GM23338 (cell line): ENCODE results near the gene FBXO31. TPM values are rescaled to one million over a fixed set of nuclear protein-coding genes. Genes with fewer than 3 reads are reported as not detected.
A peak's percentile ranks its signal among the peaks of the same experiment; 100 is the strongest.

Experiments used
- ATAC-seq: fragments of 200-7000 bp; cut with Tn5 transposase; 3 replicates; pipeline ENCODE4 v1.9.1; 2020
- DNase-seq: peaks from one replicate; pipeline ENCODE4 v3.0.0-alpha.2; 2015; ENCODE audit warnings: low spot score
- H2AFZ ChIP-seq: fragments of 200-600 bp; sonication (generic); 2 replicates; pipeline ENCODE4 v1.8.0; 2016; ENCODE audit warnings: antibody characterized with exemption, mild to moderate bottlenecking, moderate library complexity
- H3F3A ChIP-seq: fragments of 200-600 bp; sonication (generic); replicated peaks from 2 replicates; pipeline ENCODE4 v1.8.0; 2017; ENCODE audit warnings: antibody characterized with exemption, mixed run types, low read depth
- H3K27ac ChIP-seq: fragments of 200-600 bp; sonication (generic); 2 replicates; pipeline ENCODE4 v1.6.1; 2016; ENCODE audit warnings: low read depth
- H3K27me3 ChIP-seq: fragments of 200-600 bp; sonication (generic); 2 replicates; pipeline ENCODE4 v1.8.0; 2016; ENCODE audit warnings: mild to moderate bottlenecking, mixed run types, moderate library complexity; ENCODE audit not compliant: insufficient read depth
- H3K36me3 ChIP-seq: fragments of 200-600 bp; sonication (generic); 2 replicates; pipeline ENCODE4 v1.8.0; 2016; ENCODE audit warnings: mild to moderate bottlenecking; ENCODE audit not compliant: insufficient read depth
- H3K4me1 ChIP-seq: fragments of 200-600 bp; sonication (generic); 2 replicates; pipeline ENCODE4 v1.8.0; 2016; ENCODE audit warnings: mild to moderate bottlenecking, moderate library complexity; ENCODE audit not compliant: insufficient read depth
- H3K4me2 ChIP-seq: fragments of 200-600 bp; sonication (generic); 2 replicates; pipeline ENCODE4 v1.7.1; 2017; ENCODE audit warnings: mixed run types
- H3K4me3 ChIP-seq: fragments of 200-600 bp; sonication (generic); 2 replicates; pipeline ENCODE4 v1.6.1; 2016; ENCODE audit warnings: mixed run types
- H3K79me2 ChIP-seq: fragments of 200-600 bp; sonication (generic); replicated peaks from 2 replicates; pipeline ENCODE4 v1.8.0; 2017; ENCODE audit warnings: mild to moderate bottlenecking; ENCODE audit not compliant: insufficient read depth
- H3K9me2 ChIP-seq: fragments of 200-600 bp; sonication (generic); 2 replicates; pipeline ENCODE4 v1.8.0; 2017; ENCODE audit not compliant: insufficient read depth
- H4K20me1 ChIP-seq: fragments of 200-600 bp; sonication (generic); replicated peaks from 2 replicates; pipeline ENCODE4 v1.8.0; 2017; ENCODE audit warnings: mild to moderate bottlenecking; ENCODE audit not compliant: insufficient read depth
- H3K27ac Mint-ChIP-seq: 2 replicates; pipeline ENCODE4 v1.8.0; 2020; ENCODE audit warnings: inconsistent platforms, mild to moderate bottlenecking, moderate library complexity, mixed read lengths
- H3K27me3 Mint-ChIP-seq: 3 replicates; pipeline ENCODE4 v1.8.0; 2022; ENCODE audit warnings: low read depth, mild to moderate bottlenecking, moderate library complexity, mixed read lengths, inconsistent platforms; ENCODE audit not compliant: insufficient read depth, poor library complexity
- H3K36me3 Mint-ChIP-seq: 3 replicates; pipeline ENCODE4 v1.8.0; 2021; ENCODE audit warnings: low read depth, mild to moderate bottlenecking, inconsistent platforms, moderate library complexity, mixed read lengths
- H3K4me1 Mint-ChIP-seq: 3 replicates; pipeline ENCODE4 v1.8.0; 2020; ENCODE audit warnings: mild to moderate bottlenecking, inconsistent platforms, mixed read lengths
- H3K4me3 Mint-ChIP-seq: 3 replicates; pipeline ENCODE4 v1.8.0; 2021; ENCODE audit warnings: moderate library complexity, mild to moderate bottlenecking, inconsistent platforms, mixed read lengths
- H3K9me3 Mint-ChIP-seq: 3 replicates; pipeline ENCODE4 v1.8.0; 2020; ENCODE audit warnings: moderate library complexity, mild to moderate bottlenecking, inconsistent platforms, mixed read lengths
- CREB1 ChIP-seq: fragments of 250-450 bp; sonication (Bioruptor Pico); IDR thresholded peaks from 2 replicates; pipeline ENCODE4 v1.5.0; 2020; ENCODE audit warnings: low read depth, mild to moderate bottlenecking, moderate library complexity
- ETS1 ChIP-seq: IDR thresholded peaks from 2 replicates; pipeline ENCODE4 v1.6.1; 2016; ENCODE audit warnings: antibody characterized with exemption
- EZH2phosphoT487 ChIP-seq: fragments of 200-600 bp; sonication (generic); IDR thresholded peaks from one replicate; pipeline ENCODE4 v1.8.1; 2018; ENCODE audit warnings: antibody characterized with exemption; ENCODE audit not compliant: unreplicated experiment
- REST ChIP-seq: IDR thresholded peaks from one replicate; pipeline ENCODE4 v1.6.1; 2018; ENCODE audit warnings: antibody characterized with exemption; ENCODE audit not compliant: unreplicated experiment
- ZNF114 ChIP-seq: fragments of 250-450 bp; sonication (Bioruptor Pico); IDR thresholded peaks from 2 replicates; pipeline ENCODE4 v1.5.0; 2020; ENCODE audit warnings: mild to moderate bottlenecking, moderate library complexity
- polyA plus RNA-seq: library from polyadenylated mRNA; unstranded; fragments of >200 nt; fragmentation: Nextera tagmentation; extraction: Ambion mirVana; gene quantifications from 2 replicates; pipeline ENCODE4 v1.2.1, GENCODE V29; 2016
- total RNA-seq: library from RNA; depleted of rRNA; stranded (reverse); fragments of >200 nt; shearing (Covaris generic); gene quantifications from 2 replicates; pipeline ENCODE4 v1.2.3, GENCODE V29; 2014
- TF ChIP-seq, protein P1 (sequence below), 2 experiments: fragments of 200-600 bp in 1 of 2; sonication (generic) in 1 of 2; conservative IDR thresholded peaks; 2 replicates each; pipeline versions ENCODE4 v1.5.1 to v1.6.1; 2016 to 2017; ENCODE audit warnings: antibody characterized with exemption in 2 of 2, low read depth in 2 of 2, mild to moderate bottlenecking in 2 of 2, moderate library complexity in 1 of 2

The FBXO31 gene
- total and polyA plus RNA-seq, 2 experiments from 2014 or later = 7.0 to 23.8 TPM

DNA sequence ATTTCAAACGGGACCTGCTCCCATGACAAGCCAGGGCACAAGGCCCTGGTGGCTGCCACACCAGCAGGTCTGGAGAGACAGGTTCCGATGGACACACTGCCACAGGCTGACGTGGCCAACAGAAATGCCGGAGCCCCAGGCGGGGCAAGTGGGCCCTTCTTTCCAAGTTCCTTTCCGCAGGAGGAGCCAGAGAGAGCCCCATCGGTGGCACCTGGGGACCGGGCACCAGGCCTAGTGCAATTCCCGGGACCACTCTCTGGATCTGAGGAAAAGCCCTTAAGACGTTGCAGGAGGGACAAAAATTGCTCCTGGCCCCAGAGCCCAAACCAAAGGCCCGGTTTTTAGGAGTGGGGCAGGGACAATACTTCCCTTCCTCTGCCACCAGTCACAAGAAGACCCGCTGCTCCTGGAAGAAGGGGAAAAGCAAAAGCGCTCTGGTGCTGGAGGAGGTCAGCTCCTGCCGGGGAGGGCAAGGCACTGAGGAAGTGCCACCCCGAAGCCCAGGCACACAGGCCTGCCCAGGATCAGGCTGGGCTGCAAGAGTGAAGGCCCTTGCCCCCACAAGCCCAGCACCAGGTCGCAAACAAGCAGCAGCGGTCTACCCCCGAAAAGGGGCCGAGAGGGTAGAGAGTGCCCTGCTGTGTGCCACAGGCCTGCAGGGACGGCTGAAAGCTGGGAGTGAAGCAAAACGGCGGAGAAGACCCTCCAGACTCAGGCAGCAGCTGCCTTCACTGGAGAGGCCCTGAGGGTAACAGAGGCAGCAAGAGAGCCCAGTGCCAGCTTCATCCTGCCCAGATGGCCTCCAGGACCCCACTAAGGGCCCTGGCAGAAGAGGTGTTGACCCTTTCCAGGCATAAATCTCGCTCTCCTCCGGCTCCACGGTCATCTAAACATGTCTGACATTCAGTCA lies 37.7 kb upstream of the FBXO31 start:
- H3F3A ChIP-seq = no peaks in the 10 kb centered on the region
- H3K9me3 Mint-ChIP-seq = no peaks in the 10 kb centered on the region; the same call in 2 of the 3 replicates
- H3K36me3 ChIP-seq = peaks cover 3% of the 10 kb centered on the region; the same call in 1 of the 2 replicates
- H3K27ac ChIP-seq = 0 out of 2 replicates have a peak overlapping the region, but pooled peaks have one; percentile 19
- peaks cover 7% of the 10 kb centered on the region for H4K20me1 ChIP-seq
- no peaks in the 10 kb centered on the region for H3K27me3 ChIP-seq
- H3K4me3 ChIP-seq = no peak overlapping the region
- no peak overlapping the region for H3K4me2 ChIP-seq
- no peak for TF ChIP-seq REST
- no peak for TF ChIP-seq CREB1
- peaks cover 49% of the 10 kb centered on the region for H3K36me3 Mint-ChIP-seq
- H3K4me3 Mint-ChIP-seq = no peak overlapping the region
- H3K27ac Mint-ChIP-seq = no peak overlapping the region
- no peak overlapping the region for H2AFZ ChIP-seq
- 0 out of 2 replicates have a peak, but pooled peaks cover 2% of the 10 kb centered on the region for H3K79me2 ChIP-seq
- peaks cover 8% of the 10 kb centered on the region for H3K4me1 ChIP-seq
- peaks cover 29% of the 10 kb centered on the region for H3K4me1 Mint-ChIP-seq
- no peaks in the 10 kb centered on the region for H3K9me2 ChIP-seq
- no peak for ATAC-seq
- DNase-seq = no peak
- peaks cover 10% of the 10 kb centered on the region for H3K27me3 Mint-ChIP-seq

GRCh38 chr16:87420026-87421002 lies 36.7 kb upstream of the FBXO31 start:
- no peaks in the 10 kb centered on the region for H3F3A ChIP-seq
- H3K4me3 ChIP-seq = no peak overlapping the region
- TF ChIP-seq, protein P1, sequence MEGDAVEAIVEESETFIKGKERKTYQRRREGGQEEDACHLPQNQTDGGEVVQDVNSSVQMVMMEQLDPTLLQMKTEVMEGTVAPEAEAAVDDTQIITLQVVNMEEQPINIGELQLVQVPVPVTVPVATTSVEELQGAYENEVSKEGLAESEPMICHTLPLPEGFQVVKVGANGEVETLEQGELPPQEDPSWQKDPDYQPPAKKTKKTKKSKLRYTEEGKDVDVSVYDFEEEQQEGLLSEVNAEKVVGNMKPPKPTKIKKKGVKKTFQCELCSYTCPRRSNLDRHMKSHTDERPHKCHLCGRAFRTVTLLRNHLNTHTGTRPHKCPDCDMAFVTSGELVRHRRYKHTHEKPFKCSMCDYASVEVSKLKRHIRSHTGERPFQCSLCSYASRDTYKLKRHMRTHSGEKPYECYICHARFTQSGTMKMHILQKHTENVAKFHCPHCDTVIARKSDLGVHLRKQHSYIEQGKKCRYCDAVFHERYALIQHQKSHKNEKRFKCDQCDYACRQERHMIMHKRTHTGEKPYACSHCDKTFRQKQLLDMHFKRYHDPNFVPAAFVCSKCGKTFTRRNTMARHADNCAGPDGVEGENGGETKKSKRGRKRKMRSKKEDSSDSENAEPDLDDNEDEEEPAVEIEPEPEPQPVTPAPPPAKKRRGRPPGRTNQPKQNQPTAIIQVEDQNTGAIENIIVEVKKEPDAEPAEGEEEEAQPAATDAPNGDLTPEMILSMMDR (conservative IDR thresholded peaks at IDR 0.05; ENCODE audit: low read depth in 2 of 2) = peak; percentile 52 to 61
- no peak for TF ChIP-seq ETS1
- no peak for TF ChIP-seq REST
- no peak for TF ChIP-seq ZNF114 (CRISPR knock-in tag)
- no peak for TF ChIP-seq EZH2phosphoT487
- H3K36me3 ChIP-seq = peaks cover 3% of the 10 kb centered on the region; the same call in 1 of the 2 replicates
- DNase-seq (peak; percentile 49), ATAC-seq (peak; percentile 42; the same call in 1 of the 3 replicates)
- H3K4me2 ChIP-seq = no peak overlapping the region
- H2AFZ ChIP-seq = no peak overlapping the region
- Mint-ChIP-seq H3K36me3 (peaks cover 54% of the 10 kb centered on the region), H3K27ac (no peak overlapping the region), H3K4me3 (no peak overlapping the region), H3K27me3 (peaks cover 10% of the 10 kb centered on the region), H3K9me3 (no peaks in the 10 kb centered on the region; the same call in 2 of the 3 replicates), H3K4me1 (peaks cover 21% of the 10 kb centered on the region)
- H3K27ac ChIP-seq = peak overlapping the region; percentile 19; the same call in 1 of the 2 replicates
- H3K79me2 ChIP-seq = 0 out of 2 replicates have a peak, but pooled peaks cover 2% of the 10 kb centered on the region
- H4K20me1 ChIP-seq = peaks cover 7% of the 10 kb centered on the region; the same call in 1 of the 2 replicates
- H3K4me1 ChIP-seq = peaks cover 7% of the 10 kb centered on the region
- H3K9me2 ChIP-seq = no peaks in the 10 kb centered on the region
- H3K27me3 ChIP-seq = no peaks in the 10 kb centered on the region
